NOMO-1 treated with DMSO at 0.1 percent for 48 hours (cell line): ENCODE results near the gene ZNF346.
"Not testable (repeated sequence)": the region's sequence is repeated elsewhere in the genome, so short reads cannot be mapped to it uniquely, and the experiment has no call there.

ENCODE experiments used
- DNase-seq: peaks from one replicate; lab custom pipeline; 2025; ENCODE audit not compliant: unreplicated experiment; lab: John Stamatoyannopoulos, UW

The ZNF346 gene

DNA sequence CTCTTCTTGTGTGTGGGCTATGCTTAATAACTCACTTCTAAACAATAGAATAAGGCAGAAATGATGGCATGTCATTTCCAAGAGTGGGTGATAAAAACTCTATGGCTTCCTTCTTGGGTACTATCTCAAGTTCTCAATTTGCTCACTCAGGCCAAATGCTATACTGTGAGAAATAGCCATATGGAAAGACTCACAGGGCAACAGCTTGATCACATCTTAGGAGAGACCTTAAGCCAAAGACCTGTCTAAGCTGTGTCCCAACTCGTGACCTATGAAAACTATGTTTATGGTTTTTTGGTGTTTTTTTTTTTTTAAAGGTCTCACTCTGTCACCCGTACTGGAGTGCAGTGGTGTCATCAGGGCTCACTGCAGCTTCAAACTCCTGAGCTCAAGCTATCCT is 13.8 kb upstream of the ZNF346 start:
- DNase-seq = no peak

GRCh38 chr5:177010153-177010552 is 12.3 kb upstream of the ZNF346 start:
- no peak for DNase-seq

- no peak for DNase-seq
Observed at GRCh38 chr5:177015156-177015555, 7.3 kb upstream of the ZNF346 start.

GRCh38 chr5:177018341-177018740 is 4.2 kb upstream of the ZNF346 start:
- DNase-seq = no peak

DNA sequence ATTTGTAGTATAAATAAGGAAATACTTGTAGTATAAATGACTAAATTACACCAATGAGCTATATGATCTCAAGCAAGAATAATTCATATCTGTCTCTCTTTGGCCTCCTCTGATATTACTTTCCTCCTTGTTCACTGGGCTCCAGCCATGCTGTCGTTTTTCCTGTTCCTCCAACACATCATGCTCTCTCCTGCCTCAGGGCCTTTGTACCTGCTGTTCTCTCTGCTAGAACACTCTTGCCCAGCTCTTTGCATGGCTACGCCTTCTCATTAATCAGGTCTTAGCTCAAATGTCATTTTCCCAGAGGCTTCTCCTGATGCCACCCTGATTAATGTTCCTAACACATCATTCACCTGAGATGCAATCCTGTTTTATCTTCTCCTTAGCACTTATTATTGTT is 2.5 kb upstream of the ZNF346 start:
- DNase-seq = no peak

DNA sequence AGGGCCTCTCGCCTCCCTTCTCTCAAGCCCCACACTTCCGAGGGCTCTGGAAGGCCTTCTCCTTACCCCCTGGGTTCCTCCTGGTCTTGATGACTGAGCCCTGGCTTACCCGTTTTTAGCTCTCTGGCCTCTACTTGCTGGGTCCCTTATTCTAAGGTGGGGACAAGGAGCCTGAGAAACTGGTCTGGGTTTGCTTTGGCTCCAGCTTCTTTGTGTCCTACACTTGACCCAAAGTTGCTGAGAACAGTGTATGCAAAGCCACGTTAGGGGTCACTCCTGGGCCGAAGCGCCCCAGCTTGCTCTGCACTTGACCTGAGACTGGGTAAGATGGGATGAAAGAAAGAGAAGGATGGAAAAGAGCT is 788 bp downstream of the ZNF346 start:
- no peak for DNase-seq

- no peak for DNase-seq
Observed at GRCh38 chr5:177024559-177024958, 2.1 kb downstream of the ZNF346 start.

- no peak for DNase-seq
Observed at GRCh38 chr5:177025101-177025601, 2.7 kb downstream of the ZNF346 start.

GRCh38 chr5:177027665-177028064 is 5.2 kb downstream of the ZNF346 start:
- DNase-seq = no peak

DNA sequence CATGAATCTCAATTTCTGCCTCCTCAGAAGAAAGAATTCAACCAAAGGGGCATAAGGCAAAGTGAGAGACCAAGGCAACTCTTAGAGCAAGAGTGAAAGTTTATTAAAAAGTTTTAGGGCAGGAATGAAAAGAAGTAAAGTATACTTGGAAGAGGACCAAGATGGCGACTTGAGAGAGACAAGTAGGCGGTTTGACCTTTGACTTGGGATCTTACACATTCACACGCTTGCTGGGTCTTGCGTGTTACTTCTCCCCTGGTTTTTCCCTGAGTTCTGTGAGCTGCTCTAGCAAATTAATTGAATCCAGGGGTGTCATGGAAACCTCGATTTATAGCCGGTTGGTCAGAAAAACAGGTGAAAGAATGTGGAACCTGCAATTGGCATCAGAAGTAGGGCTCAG is 7.0 kb downstream of the ZNF346 start:
- no peak for DNase-seq

- no peak for DNase-seq
Observed at GRCh38 chr5:177035976-177036375, 13.5 kb downstream of the ZNF346 start.

- no peak for DNase-seq
Observed at GRCh38 chr5:177036443-177036842, 13.9 kb downstream of the ZNF346 start.

DNA sequence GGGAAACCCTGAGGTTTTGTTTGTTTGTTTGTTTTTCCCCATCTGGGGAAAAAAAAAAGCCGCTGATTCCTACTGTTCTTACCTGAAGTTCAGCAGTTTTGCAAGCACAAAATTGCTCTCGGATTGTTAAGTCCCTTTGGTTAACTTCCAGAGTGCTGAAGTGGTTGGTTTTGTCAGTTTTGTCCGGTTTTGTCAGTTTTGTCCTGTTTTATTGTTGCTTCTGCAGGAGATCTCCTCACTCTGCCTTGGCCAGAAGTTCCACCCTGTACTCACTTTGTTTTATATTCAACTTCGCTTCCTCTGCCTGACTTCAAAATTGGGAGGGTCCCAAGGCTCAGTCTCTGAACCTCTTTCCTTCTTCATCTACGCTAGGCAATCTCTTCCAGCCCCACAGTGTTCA is 14.4 kb downstream of the ZNF346 start:
- DNase-seq = no peak

- no peak for DNase-seq
Observed at GRCh38 chr5:177040814-177041420, 18.4 kb downstream of the ZNF346 start.

DNA sequence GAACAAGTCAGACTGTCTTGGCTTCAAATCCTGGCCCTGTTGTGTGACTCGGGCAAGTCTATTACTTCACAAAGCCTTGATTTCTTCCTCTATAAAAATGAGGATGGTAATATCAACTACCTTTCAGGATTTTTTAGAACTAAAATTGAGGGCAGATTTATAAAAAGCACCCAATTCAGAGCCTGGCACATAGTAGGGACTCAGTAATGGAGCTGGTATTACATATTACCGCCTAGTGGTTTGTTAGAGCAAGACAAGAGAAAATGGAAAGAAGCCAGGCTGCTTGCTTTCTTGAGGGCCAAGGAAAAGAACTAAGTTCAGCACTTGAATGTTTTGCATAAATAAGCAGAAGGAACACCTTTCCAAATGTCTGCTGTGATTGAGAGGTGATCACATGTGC is 19.4 kb downstream of the ZNF346 start:
- DNase-seq = no peak

DNA sequence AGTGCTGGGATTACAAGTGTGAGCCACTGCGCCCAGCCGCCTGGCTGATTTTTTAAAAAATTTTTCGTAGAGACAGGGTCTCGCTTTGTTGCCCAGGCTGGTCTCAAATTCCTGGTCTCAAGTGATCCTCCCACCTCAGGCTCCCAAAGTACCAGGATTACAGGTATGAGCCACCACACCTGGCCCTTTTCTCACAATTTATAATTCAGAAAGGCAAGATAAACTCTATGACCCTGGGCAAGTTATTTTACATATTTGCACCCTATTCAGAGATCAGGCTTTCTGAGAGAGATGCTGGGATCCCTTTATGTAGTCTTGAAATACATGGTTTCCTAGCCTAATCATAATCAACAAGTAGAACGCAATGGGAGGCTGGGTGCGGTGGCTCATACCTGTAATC is 20.6 kb downstream of the ZNF346 start:
- no peak for DNase-seq

DNA sequence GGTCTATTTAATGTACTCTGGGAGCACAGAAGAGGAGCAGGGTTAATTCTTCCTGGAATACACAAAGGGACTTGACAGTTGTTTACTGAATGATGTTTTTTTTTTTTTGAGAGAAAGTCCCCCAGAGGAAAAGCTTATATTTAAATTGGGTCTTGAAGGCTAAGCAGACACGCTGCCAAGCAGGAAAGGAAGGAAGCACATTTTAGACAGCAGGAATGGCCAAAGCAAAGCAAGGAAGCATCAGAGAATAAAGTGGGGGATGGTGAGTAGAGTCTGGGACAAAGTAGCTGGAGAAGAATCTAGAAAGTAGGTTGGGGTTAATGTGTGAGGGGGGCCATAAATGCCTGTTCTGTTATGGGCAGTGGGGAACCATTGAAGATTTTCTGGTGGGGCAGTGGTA is 21.5 kb downstream of the ZNF346 start:
- DNase-seq = no peak

DNA sequence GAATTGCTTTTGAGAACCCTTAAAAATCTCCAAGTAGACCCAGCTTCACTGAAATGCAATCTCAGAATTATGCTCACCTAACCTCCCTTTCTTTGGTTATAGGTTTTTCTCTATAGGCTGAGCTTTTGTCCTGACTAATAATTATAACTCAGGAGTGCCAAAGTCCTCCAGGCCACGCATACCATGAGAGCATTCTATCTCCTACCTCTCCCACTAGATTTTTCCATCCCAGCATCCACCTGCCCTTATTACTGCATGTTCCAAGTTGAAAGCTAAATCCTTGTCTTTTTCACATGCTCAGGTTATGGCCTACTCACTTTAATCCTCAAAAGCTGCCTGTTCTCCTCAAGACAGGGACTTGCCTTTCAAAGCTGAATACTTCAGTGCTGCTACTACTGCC is 22.1 kb downstream of the ZNF346 start:
- no peak for DNase-seq

DNA sequence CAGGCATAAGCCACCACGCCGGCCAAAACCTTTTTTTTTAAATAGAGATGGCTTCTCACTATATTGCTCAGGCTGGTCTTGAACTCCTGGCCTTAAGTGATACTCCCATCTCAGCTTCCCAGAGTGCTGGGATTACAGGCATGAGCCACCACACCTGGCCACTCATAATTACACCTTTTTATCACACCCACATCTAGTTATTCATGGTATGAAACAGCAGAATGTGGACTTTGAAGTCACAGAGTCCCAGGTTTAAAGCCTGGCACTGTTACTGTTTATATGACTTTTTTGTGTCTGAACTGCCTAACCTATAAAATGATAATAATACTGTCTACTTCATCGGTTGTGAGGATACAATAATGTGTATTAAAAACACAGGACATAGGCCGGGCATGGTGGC is 23.1 kb downstream of the ZNF346 start:
- DNase-seq = no peak

GRCh38 chr5:177048531-177048930 is 26.0 kb downstream of the ZNF346 start:
- DNase-seq = not testable (repeated sequence)

- no peak for DNase-seq
Observed at GRCh38 chr5:177049285-177049684, 26.8 kb downstream of the ZNF346 start.

GRCh38 chr5:177064500-177065277 is 42.2 kb downstream of the ZNF346 start:
- DNase-seq = no peak

DNA sequence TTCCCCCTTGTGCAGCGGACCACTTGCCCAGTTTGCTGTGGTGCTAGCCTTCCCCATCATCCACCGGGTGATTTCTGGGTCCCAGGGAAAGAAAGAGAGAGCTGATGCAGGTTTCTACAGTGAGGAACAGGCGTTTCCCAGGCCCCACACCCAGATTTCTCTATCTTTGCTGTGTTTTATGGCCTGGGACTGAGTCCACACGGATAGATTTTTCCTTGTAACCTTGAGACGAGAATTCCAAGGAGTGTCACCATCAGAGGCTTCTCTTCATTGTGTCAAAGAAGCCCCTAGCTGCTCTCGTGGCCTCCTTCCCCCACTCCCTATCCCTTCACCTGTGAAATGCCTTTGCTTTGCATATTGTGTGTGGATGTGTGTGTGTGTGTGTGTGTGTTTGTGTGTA is 43.0 kb downstream of the ZNF346 start:
- DNase-seq = no peak
